Calu3 (cell line): ENCODE data around the gene PGLYRP1. TPM values are rescaled to one million over a fixed set of nuclear protein-coding genes. Genes with fewer than 3 reads are reported as not detected.

Experiments used
- BruUV-seq: library from RNA; stranded (reverse); fragments of 400-500 nt; replicated peaks from 2 replicates; lab custom pipeline; 2021; lab: Mats Ljungman, UMichigan
- CTCF ChIA-PET: fragments of 300-600 bp; sonication (Branson Sonifier 250); formaldehyde crosslinking; loops from one replicate; lab custom pipeline; 2022; ENCODE audit warnings: antibody characterized with exemption; lab: Charles Lee
- DNase-seq: peaks from one replicate; pipeline ENCODE4 v3.0.0; 2022
- H3K27ac Mint-ChIP-seq: one replicate; pipeline ENCODE4 v1.8.0; 2022; ENCODE audit warnings: mixed read lengths; ENCODE audit not compliant: unreplicated experiment
- H3K27me3 Mint-ChIP-seq: one replicate; pipeline ENCODE4 v1.8.0; 2022; ENCODE audit warnings: mixed read lengths; ENCODE audit not compliant: unreplicated experiment
- H3K36me3 Mint-ChIP-seq: one replicate; pipeline ENCODE4 v1.8.0; 2022; ENCODE audit warnings: mild to moderate bottlenecking, moderate library complexity, mixed read lengths; ENCODE audit not compliant: insufficient read depth, unreplicated experiment
- H3K4me1 Mint-ChIP-seq: one replicate; pipeline ENCODE4 v1.8.0; 2022; ENCODE audit warnings: mild to moderate bottlenecking, low read depth, mixed read lengths; ENCODE audit not compliant: unreplicated experiment
- H3K4me3 Mint-ChIP-seq: one replicate; pipeline ENCODE4 v1.8.0; 2022; ENCODE audit warnings: mild to moderate bottlenecking, low read depth, moderate library complexity, mixed read lengths; ENCODE audit not compliant: unreplicated experiment
- H3K9me3 Mint-ChIP-seq: one replicate; pipeline ENCODE4 v1.8.0; 2022; ENCODE audit warnings: low read depth, mixed read lengths; ENCODE audit not compliant: unreplicated experiment
- intact Hi-C: fragments of 100-400 bp; cut with micrococcal nuclease; formaldehyde crosslinking; loops from one replicate; pipeline ENCODE4 v1.10.0; 2022; ENCODE audit not compliant: unreplicated experiment
- total RNA-seq: library from RNA; stranded (reverse); gene quantifications from 2 replicates; pipeline ENCODE4 v1.2.3, GENCODE V29; 2022
- TF ChIP-seq, protein P1 (sequence below): fragments of 200-600 bp; IDR thresholded peaks from one replicate; pipeline ENCODE4 v1.8.0; 2022; ENCODE audit warnings: antibody characterized with exemption; ENCODE audit not compliant: unreplicated experiment

PGLYRP1 gene
- total RNA-seq, 1 experiment from 2014 or later, result not detected

DNA sequence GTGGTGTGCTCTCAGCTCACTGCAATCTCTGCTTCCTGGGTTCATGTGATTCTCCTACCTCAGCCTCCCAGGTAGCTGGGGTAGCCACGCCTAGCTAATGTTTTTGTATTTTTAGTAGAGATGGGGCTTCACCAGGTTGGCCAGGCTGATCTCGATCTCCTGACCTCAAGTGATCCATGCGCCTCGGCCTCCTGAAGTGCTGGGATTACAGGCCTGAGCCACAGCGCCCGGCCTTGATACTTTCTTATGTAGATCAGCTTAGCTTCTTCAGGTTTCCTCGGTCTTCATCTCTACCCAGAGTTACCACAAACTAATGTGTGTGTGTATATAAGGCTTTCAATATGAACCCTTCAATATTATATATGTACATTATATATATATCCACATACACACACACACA is 37.5 kb downstream of the PGLYRP1 start:
- no peak for DNase-seq
- Mint-ChIP-seq H3K4me3 (no peak overlapping the region), H3K4me1 (no peaks in the 10 kb centered on the region), H3K9me3 (peaks cover 2% of the 10 kb centered on the region), H3K27ac (no peak overlapping the region), H3K27me3 (peaks cover 85% of the 10 kb centered on the region), H3K36me3 (no peaks in the 10 kb centered on the region)
- BruUV-seq, result no TSS peak
- intact Hi-C loops, result no loop called here
- TF ChIP-seq, protein P1, sequence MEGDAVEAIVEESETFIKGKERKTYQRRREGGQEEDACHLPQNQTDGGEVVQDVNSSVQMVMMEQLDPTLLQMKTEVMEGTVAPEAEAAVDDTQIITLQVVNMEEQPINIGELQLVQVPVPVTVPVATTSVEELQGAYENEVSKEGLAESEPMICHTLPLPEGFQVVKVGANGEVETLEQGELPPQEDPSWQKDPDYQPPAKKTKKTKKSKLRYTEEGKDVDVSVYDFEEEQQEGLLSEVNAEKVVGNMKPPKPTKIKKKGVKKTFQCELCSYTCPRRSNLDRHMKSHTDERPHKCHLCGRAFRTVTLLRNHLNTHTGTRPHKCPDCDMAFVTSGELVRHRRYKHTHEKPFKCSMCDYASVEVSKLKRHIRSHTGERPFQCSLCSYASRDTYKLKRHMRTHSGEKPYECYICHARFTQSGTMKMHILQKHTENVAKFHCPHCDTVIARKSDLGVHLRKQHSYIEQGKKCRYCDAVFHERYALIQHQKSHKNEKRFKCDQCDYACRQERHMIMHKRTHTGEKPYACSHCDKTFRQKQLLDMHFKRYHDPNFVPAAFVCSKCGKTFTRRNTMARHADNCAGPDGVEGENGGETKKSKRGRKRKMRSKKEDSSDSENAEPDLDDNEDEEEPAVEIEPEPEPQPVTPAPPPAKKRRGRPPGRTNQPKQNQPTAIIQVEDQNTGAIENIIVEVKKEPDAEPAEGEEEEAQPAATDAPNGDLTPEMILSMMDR, result no peak
- CTCF ChIA-PET, result interaction anchor here (0.7 kb wide), 2 partner anchors 42 to 43 kb away, joined by 3 to 5 read pairs; no protein-coding TSS in a partner anchor

DNA sequence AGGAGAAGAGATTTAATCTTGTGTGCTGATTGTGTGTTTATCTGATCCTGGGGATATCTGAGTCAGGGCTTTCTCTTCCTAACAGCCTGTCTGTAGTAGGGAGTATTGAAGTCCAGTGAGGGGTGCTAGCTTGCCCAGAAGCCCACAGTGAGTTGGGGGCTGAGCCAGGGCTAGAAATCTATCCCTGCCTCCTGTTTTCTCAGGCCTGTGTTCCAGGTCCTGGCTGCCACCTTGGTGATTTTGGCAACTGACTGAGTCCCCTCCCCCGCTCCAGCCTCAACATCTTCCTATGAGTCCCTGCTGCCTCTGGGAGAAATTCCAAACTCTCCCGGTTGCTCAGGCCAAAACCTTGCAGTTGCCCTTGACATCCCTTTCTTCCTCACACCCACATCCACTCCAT is 41.5 kb downstream of the PGLYRP1 start:
- DNase-seq, result no peak
- no peaks in the 10 kb centered on the region for H3K36me3 Mint-ChIP-seq
- no peak overlapping the region for H3K27ac Mint-ChIP-seq
- no TSS peak for BruUV-seq
- no peaks in the 10 kb centered on the region for H3K9me3 Mint-ChIP-seq
- H3K27me3 Mint-ChIP-seq, result peaks cover 88% of the 10 kb centered on the region
- no peaks in the 10 kb centered on the region for H3K4me1 Mint-ChIP-seq
- no peak overlapping the region for H3K4me3 Mint-ChIP-seq
- CTCF ChIA-PET, result no interaction called here
- intact Hi-C loops, result no loop called here
- TF ChIP-seq, protein P1, result no peak

DNA sequence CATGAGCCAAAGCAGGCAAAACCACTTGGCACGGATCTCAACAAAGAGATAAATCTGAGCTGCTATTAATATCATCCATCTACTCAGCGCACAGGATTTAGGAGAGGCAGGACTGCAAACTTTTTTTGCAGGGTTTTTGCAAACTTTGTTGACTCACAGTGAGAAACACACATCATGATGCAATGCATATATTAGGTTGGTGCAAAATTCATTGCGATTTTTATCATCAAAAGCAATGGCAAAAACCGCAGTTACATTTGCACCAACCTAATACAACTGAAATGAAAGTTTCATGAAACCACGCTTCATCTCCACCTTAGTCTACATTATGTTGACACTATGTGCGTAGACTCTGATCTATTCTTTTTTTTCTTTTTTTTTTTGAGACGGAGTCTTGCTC is 44.7 kb downstream of the PGLYRP1 start:
- Mint-ChIP-seq H3K36me3 (no peaks in the 10 kb centered on the region), H3K4me3 (no peak overlapping the region), H3K4me1 (no peaks in the 10 kb centered on the region), H3K9me3 (no peaks in the 10 kb centered on the region), H3K27me3 (peaks cover 92% of the 10 kb centered on the region), H3K27ac (no peak overlapping the region)
- TF ChIP-seq, protein P1, result no peak
- DNase-seq, result no peak
- intact Hi-C loops, result no loop called here
- BruUV-seq, result no TSS peak
- CTCF ChIA-PET, result interaction anchor here (0.8 to 1.1 kb wide), 2 partner anchors 9 to 1137 kb away, joined by 4 to 7 read pairs; no protein-coding TSS in a partner anchor

DNA sequence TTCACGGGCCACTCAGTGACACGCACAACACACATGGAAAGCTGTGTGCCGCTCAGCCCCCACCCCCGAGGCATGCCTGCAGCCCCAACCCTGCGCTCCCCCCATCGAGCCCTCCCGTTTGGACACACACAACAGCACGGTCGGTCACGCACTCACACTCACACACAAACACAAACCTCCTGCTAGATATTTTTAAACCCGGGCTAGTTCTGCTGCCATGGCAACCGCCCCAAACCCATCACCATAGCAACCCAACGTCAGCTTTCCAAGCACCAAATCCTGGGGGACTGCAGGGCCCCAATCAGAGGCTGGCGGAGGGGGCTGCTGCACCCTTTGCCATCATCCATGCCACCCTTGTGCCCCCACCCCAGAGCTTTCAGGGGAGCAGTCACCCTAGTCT is 46.7 kb downstream of the PGLYRP1 start:
- no peak for DNase-seq
- intact Hi-C loops, result no loop called here
- no peak overlapping the region for H3K4me3 Mint-ChIP-seq

More for the DNA sequence above, 46.7 kb downstream of the PGLYRP1 start:
- Mint-ChIP-seq H3K36me3 (no peaks in the 10 kb centered on the region), H3K27me3 (peaks cover 92% of the 10 kb centered on the region), H3K4me1 (peaks cover 15% of the 10 kb centered on the region), H3K9me3 (no peaks in the 10 kb centered on the region), H3K27ac (no peak overlapping the region)
- TF ChIP-seq, protein P1, result no peak
- CTCF ChIA-PET, result no interaction called here
- no TSS peak for BruUV-seq
